Choroid plexus epithelial cell (primary cell): ENCODE measurements around the gene OR2T35.

ENCODE experiments used
- DNase-seq: peaks from one replicate; pipeline ENCODE4 v3.0.0-alpha.2; 2010; ENCODE audit warnings: low read depth
- H3K4me3 ChIP-seq: 2 replicates; pipeline ENCODE4 v1.5.1; 2011; ENCODE audit warnings: low read depth, mild to moderate bottlenecking, control low read depth, low read length, moderate library complexity
- CTCF ChIP-seq: conservative IDR thresholded peaks from 2 replicates; pipeline ENCODE4 v1.5.1; 2011; ENCODE audit warnings: low read depth, mild to moderate bottlenecking, control low read depth, inconsistent platforms, low read length, moderate library complexity

The OR2T35 gene

DNA sequence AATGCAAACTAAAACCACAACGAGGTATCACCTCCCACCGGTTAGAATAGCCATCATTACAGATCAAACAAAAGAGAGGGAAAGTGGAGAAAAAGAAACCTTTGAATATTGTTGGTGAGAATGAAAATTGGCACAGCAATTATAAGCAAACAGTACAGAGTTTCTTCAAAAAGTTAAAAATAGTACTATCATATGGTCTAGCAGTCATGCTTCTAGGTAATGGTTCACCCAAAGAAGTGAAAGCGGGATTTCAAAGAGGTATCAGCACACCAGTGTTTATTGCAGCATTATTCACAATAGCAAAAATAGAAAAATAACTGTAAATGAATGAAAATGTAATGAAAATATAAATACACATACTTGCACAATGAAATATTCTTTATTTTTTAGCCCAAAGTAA, 55.7 kb downstream of the OR2T35 start:
- H3K4me3 ChIP-seq = no peak overlapping the region
- no peak for DNase-seq
- no peak for TF ChIP-seq CTCF
